IPS-20b (cell line): ENCODE measurements around the gene EXPH5.
"Not testable (repeated sequence)": the region's sequence is repeated elsewhere in the genome, so short reads cannot be mapped to it uniquely, and the experiment has no call there.

ENCODE experiments used
- H3K27ac ChIP-seq: one replicate; pipeline ENCODE4 v1.5.1; 2013; ENCODE audit warnings: low read length
- H3K27me3 ChIP-seq: 2 replicates; pipeline ENCODE4 v1.6.1; 2013; ENCODE audit warnings: mild to moderate bottlenecking, low read length, inconsistent platforms; ENCODE audit not compliant: insufficient read depth
- H3K36me3 ChIP-seq: 2 replicates; pipeline ENCODE4 v1.6.1; 2013; ENCODE audit warnings: low read depth, mild to moderate bottlenecking, inconsistent platforms, low read length, moderate library complexity; ENCODE audit not compliant: insufficient read depth
- H3K4me1 ChIP-seq: 2 replicates; pipeline ENCODE4 v1.6.1; 2013; ENCODE audit warnings: mild to moderate bottlenecking, control low read depth, inconsistent platforms, low read length, moderate library complexity; ENCODE audit not compliant: insufficient read depth
- H3K4me3 ChIP-seq: 2 replicates; pipeline ENCODE4 v1.5.1; 2013; ENCODE audit warnings: mild to moderate bottlenecking, low read length, inconsistent platforms
- H3K9ac ChIP-seq: 2 replicates; pipeline ENCODE4 v1.6.1; 2013; ENCODE audit warnings: low read depth, mild to moderate bottlenecking, inconsistent platforms, low read length, moderate library complexity
- H3K9me3 ChIP-seq: 2 replicates; pipeline ENCODE4 v1.6.1; 2013; ENCODE audit warnings: mild to moderate bottlenecking, low read depth, low read length, inconsistent platforms; ENCODE audit not compliant: insufficient read depth

Gene EXPH5

GRCh38 chr11:108622341-108622740, 28.8 kb upstream of the EXPH5 start:
- Histone ChIP-seq H3K4me3 (no peak overlapping the region), H3K9me3 (no peaks in the 10 kb centered on the region), H3K27me3 (no peaks in the 10 kb centered on the region), H3K4me1 (no peaks in the 10 kb centered on the region; the same call in 1 of the 2 replicates), H3K36me3 (no peaks in the 10 kb centered on the region), H3K9ac (no peak overlapping the region), H3K27ac (no peak overlapping the region)

- no peak overlapping the region for H3K9ac ChIP-seq
- H3K36me3 ChIP-seq = no peaks in the 10 kb centered on the region
- no peak overlapping the region for H3K4me3 ChIP-seq
- no peaks in the 10 kb centered on the region for H3K9me3 ChIP-seq
- no peaks in the 10 kb centered on the region; the same call in 1 of the 2 replicates for H3K4me1 ChIP-seq
- no peaks in the 10 kb centered on the region for H3K27me3 ChIP-seq
- no peak overlapping the region for H3K27ac ChIP-seq
Measured at GRCh38 chr11:108620958-108621772, 27.6 kb upstream of the EXPH5 start.

DNA sequence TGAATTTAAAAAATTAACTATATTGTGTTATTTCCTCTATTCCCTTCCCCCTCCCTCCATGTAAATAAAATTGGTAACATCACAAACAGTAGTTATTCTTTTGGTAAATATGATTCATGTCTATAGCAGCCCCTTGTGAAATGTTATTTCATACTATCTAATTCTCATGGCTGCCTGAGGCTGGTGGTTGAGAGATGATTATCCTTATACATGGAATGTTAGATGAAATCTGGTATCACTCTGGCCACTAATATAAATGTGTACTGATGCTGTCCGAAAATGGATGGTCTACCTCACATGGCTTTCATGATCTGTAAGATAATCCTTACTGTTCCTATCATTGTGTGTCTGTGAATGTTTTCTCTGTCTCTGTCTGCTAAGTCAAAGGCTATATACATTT, 25.0 kb upstream of the EXPH5 start:
- H3K9me3 ChIP-seq = no peaks in the 10 kb centered on the region
- no peaks in the 10 kb centered on the region for H3K36me3 ChIP-seq
- no peak overlapping the region for H3K9ac ChIP-seq
- H3K27ac ChIP-seq = no peak overlapping the region
- no peaks in the 10 kb centered on the region for H3K27me3 ChIP-seq
- no peaks in the 10 kb centered on the region for H3K4me1 ChIP-seq
- no peak overlapping the region for H3K4me3 ChIP-seq

GRCh38 chr11:108617055-108617454, 23.5 kb upstream of the EXPH5 start:
- Histone ChIP-seq H3K9ac (no peak overlapping the region), H3K9me3 (no peaks in the 10 kb centered on the region), H3K36me3 (no peaks in the 10 kb centered on the region), H3K27ac (no peak overlapping the region), H3K4me3 (no peak overlapping the region), H3K27me3 (no peaks in the 10 kb centered on the region), H3K4me1 (no peaks in the 10 kb centered on the region)

DNA sequence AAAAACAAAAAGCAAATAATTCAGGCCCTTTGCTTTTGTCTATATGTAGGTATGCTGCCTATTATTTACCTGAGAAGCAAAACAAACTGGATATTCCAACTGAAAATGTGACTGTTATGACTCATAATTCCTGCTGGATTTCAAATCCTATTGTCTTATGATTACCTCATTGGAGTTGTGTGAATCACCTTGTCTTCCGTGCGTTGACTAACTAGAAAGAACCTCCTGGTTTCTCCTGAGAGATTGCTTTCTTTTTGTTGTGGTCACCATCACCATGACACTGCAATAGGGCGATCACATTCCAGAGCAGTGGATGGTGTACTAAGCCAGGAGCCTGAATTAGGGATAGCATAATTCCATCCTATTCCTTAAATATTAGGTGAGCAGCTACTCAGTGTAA, 23.0 kb upstream of the EXPH5 start:
- no peak overlapping the region for H3K9ac ChIP-seq
- H3K9me3 ChIP-seq = no peaks in the 10 kb centered on the region
- H3K36me3 ChIP-seq = no peaks in the 10 kb centered on the region
- no peak overlapping the region for H3K4me3 ChIP-seq
- no peak overlapping the region for H3K27ac ChIP-seq
- H3K4me1 ChIP-seq = no peaks in the 10 kb centered on the region
- H3K27me3 ChIP-seq = no peaks in the 10 kb centered on the region

DNA sequence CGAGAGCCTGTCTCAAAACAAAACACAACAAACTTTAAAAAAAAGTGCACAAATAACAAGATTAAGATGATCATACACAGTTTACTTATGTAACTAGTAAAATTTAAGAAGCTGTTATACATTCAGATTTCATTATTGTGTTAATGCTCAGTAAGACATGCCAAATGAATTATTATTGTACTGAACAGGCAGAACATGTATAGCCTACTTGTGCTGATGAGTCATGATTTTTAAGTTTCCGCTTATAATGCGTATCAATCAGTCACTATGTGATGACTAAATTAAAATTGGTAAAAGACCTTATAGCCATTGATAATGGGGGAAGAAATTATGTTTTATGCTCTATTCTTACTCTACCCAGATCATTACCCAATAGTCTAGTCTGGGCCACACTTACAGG, 20.5 kb upstream of the EXPH5 start:
- no peak overlapping the region for H3K9ac ChIP-seq
- H3K4me3 ChIP-seq = no peak overlapping the region
- no peaks in the 10 kb centered on the region for H3K36me3 ChIP-seq
- H3K9me3 ChIP-seq = no peaks in the 10 kb centered on the region
- no peaks in the 10 kb centered on the region for H3K27me3 ChIP-seq
- no peak overlapping the region for H3K27ac ChIP-seq
- H3K4me1 ChIP-seq = no peaks in the 10 kb centered on the region

DNA sequence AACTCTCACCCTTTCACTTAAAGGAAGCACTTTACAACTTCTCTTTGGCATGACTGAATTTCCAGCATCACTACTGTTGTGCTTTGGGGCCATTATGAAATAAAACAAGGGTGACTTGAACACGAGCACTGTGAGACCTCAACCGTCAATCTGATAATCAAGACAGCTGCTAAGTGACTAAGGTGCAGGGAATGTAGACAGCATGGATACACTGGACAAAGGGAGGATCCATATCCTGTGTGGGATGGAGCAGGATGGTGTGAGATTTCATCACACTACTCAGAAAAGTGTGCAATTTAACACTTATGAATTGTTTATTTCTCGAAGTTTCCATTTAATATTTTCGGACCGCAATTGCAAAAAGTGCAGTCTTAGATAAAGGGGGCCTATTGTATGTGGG, 16.1 kb upstream of the EXPH5 start:
- Histone ChIP-seq H3K27me3 (no peaks in the 10 kb centered on the region), H3K9ac (no peak overlapping the region), H3K4me3 (no peak overlapping the region), H3K4me1 (no peaks in the 10 kb centered on the region), H3K9me3 (no peaks in the 10 kb centered on the region), H3K36me3 (no peaks in the 10 kb centered on the region), H3K27ac (no peak overlapping the region)

GRCh38 chr11:108608548-108608947, 15.0 kb upstream of the EXPH5 start:
- Histone ChIP-seq H3K9me3 (no peaks in the 10 kb centered on the region), H3K27ac (no peak overlapping the region), H3K4me3 (no peak overlapping the region), H3K27me3 (no peaks in the 10 kb centered on the region), H3K4me1 (no peaks in the 10 kb centered on the region), H3K9ac (no peak overlapping the region), H3K36me3 (no peaks in the 10 kb centered on the region)

- no peak overlapping the region for H3K9ac ChIP-seq
- no peaks in the 10 kb centered on the region for H3K27me3 ChIP-seq
Measured at GRCh38 chr11:108606495-108607160, 13.1 kb upstream of the EXPH5 start.

GRCh38 chr11:108606070-108606469, 12.5 kb upstream of the EXPH5 start:
- H3K4me1 ChIP-seq = no peaks in the 10 kb centered on the region
- no peak overlapping the region for H3K9ac ChIP-seq
- no peak overlapping the region for H3K27ac ChIP-seq
- no peaks in the 10 kb centered on the region for H3K9me3 ChIP-seq
- H3K27me3 ChIP-seq = no peaks in the 10 kb centered on the region
- H3K4me3 ChIP-seq = no peak overlapping the region
- H3K36me3 ChIP-seq = no peaks in the 10 kb centered on the region

More at GRCh38 chr11:108606495-108607160, 13.1 kb upstream of the EXPH5 start:
- no peak overlapping the region for H3K4me3 ChIP-seq
- no peaks in the 10 kb centered on the region for H3K9me3 ChIP-seq
- H3K27ac ChIP-seq = no peak overlapping the region
- H3K36me3 ChIP-seq = no peaks in the 10 kb centered on the region
- no peaks in the 10 kb centered on the region for H3K4me1 ChIP-seq

- not testable (repeated sequence) for H3K9ac ChIP-seq, H3K27ac ChIP-seq, H3K36me3 ChIP-seq, H3K4me1 ChIP-seq, H3K9me3 ChIP-seq, H3K4me3 ChIP-seq, H3K27me3 ChIP-seq
Measured at GRCh38 chr11:108602818-108603217, 9.2 kb upstream of the EXPH5 start.

- Histone ChIP-seq H3K4me3 (no peak overlapping the region), H3K27me3 (no peaks in the 10 kb centered on the region), H3K27ac (no peak overlapping the region), H3K9ac (no peak overlapping the region), H3K4me1 (no peaks in the 10 kb centered on the region), H3K9me3 (no peaks in the 10 kb centered on the region), H3K36me3 (no peaks in the 10 kb centered on the region)
Measured at GRCh38 chr11:108601150-108601549, 7.6 kb upstream of the EXPH5 start.
